SK-N-SH (cell line): ENCODE results near the gene RABIF.

ENCODE experiments used
- CHD2 ChIP-seq: fragments of 150-350 bp; IDR thresholded peaks from 2 replicates; pipeline ENCODE4 v1.6.1; 2018; ENCODE audit warnings: low read length; ENCODE audit not compliant: partially characterized antibody
- GABPA ChIP-seq: IDR thresholded peaks from 2 replicates; pipeline ENCODE4 v1.4.0; 2012; ENCODE audit warnings: low read depth, mild to moderate bottlenecking
- JUND ChIP-seq: IDR thresholded peaks from 2 replicates; pipeline ENCODE4 v1.4.0; 2012
- RXRA ChIP-seq: IDR thresholded peaks from 2 replicates; pipeline ENCODE4 v1.4.0; 2012; ENCODE audit warnings: low read depth, mild to moderate bottlenecking, borderline replicate concordance
- SMC3 ChIP-seq: IDR thresholded peaks from 2 replicates; pipeline ENCODE4 v1.6.1; 2012; ENCODE audit warnings: low read depth, low read length, improper control_type of control experiment
- TF ChIP-seq, protein P1 (sequence below): fragments of 200-600 bp; sonication (generic); IDR thresholded peaks from 2 replicates; pipeline ENCODE4 v1.6.1; 2017; ENCODE audit warnings: antibody characterized with exemption, mild to moderate bottlenecking, moderate library complexity

GRCh38 chr1:202919615-202920014, 30.7 kb upstream of the RABIF start:
- TF ChIP-seq CHD2 (no peak), JUND (no peak), GABPA (no peak), SMC3 (no peak), RXRA (no peak)
- TF ChIP-seq, protein P1, sequence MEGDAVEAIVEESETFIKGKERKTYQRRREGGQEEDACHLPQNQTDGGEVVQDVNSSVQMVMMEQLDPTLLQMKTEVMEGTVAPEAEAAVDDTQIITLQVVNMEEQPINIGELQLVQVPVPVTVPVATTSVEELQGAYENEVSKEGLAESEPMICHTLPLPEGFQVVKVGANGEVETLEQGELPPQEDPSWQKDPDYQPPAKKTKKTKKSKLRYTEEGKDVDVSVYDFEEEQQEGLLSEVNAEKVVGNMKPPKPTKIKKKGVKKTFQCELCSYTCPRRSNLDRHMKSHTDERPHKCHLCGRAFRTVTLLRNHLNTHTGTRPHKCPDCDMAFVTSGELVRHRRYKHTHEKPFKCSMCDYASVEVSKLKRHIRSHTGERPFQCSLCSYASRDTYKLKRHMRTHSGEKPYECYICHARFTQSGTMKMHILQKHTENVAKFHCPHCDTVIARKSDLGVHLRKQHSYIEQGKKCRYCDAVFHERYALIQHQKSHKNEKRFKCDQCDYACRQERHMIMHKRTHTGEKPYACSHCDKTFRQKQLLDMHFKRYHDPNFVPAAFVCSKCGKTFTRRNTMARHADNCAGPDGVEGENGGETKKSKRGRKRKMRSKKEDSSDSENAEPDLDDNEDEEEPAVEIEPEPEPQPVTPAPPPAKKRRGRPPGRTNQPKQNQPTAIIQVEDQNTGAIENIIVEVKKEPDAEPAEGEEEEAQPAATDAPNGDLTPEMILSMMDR, result no peak
